Psoas muscle (tissue), 8 donors: ENCODE data around the gene SSR4. TPM values are rescaled to one million over a fixed set of nuclear protein-coding genes. Genes with fewer than 3 reads are reported as not detected.

ENCODE experiments used
- ATAC-seq, 4 donors: fragments of 200-7000 bp; cut with Tn5 transposase; one replicate each; pipeline ENCODE4 v1.9.1; 2020; ENCODE audit warnings: moderate library complexity in 3 of 4, mild to moderate bottlenecking in 2 of 4
- DNase-seq, 2 donors: peaks; one replicate each; pipeline ENCODE4 v3.0.0-alpha.2; 2020
- H3K27ac ChIP-seq: fragments of 200-600 bp; one replicate; pipeline ENCODE4 v1.8.0; 2022
- H3K27me3 ChIP-seq, 3 donors: fragments of 200-600 bp in 1 of 3; one replicate each; pipeline versions ENCODE4 v1.6.1 to v1.8.0; 2013 to 2022; ENCODE audit warnings: low read length in 2 of 3, mild to moderate bottlenecking in 2 of 3, moderate library complexity in 1 of 3; ENCODE audit not compliant: insufficient read depth in 3 of 3
- H3K36me3 ChIP-seq, 2 donors: fragments of 200-600 bp in 1 of 2; one replicate each; pipeline versions ENCODE4 v1.6.1 to v1.8.0; 2013 to 2022; ENCODE audit warnings: low read depth in 1 of 2, mild to moderate bottlenecking in 1 of 2, moderate library complexity in 1 of 2; ENCODE audit not compliant: insufficient read depth in 1 of 2
- H3K4me1 ChIP-seq: fragments of 200-600 bp; one replicate; pipeline ENCODE4 v1.8.0; 2022
- H3K4me3 ChIP-seq: fragments of 200-600 bp; one replicate; pipeline ENCODE4 v1.8.0; 2022; ENCODE audit warnings: mild to moderate bottlenecking
- H3K9me3 ChIP-seq: fragments of 200-600 bp; one replicate; pipeline ENCODE4 v1.8.0; 2022
- CTCF ChIP-seq: fragments of 200-600 bp; IDR thresholded peaks from one replicate; pipeline ENCODE4 v1.8.0; 2022; ENCODE audit warnings: antibody characterized with exemption
- WGBS, 3 donors: extraction: QIAGEN DNeasy Blood & Tissue Kit; methylation state at CpG; one replicate each; pipeline versions ENCODE4 v1.1.6 to v1.1.7; 2013; 5-methylcytosine and 5-hydroxymethylcytosine counted together
- intact Hi-C, 2 donors: fragments of 100-400 bp; cut with DNase I; formaldehyde crosslinking; loops; one replicate each; pipeline versions ENCODE4 v1.11.0 to v1.14.2; 2022
- polyA plus RNA-seq, 3 donors: library from polyadenylated mRNA; stranded (reverse); fragments of 200-250 nt; gene quantifications; one replicate each; pipeline ENCODE4 v1.2.3, GENCODE V29; 2013
- total RNA-seq, 4 donors: library from RNA; stranded (reverse); fragmentation: NEBNext Ultra II Directional in 2 of 4; extraction: Animal tissue kit (Norgen Biotek cat#: 25700) in 2 of 4; gene quantifications; one replicate each; pipeline versions ENCODE4 v1.2.1 to v1.2.4, GENCODE V29; 2021 to 2023
- donor health status: healthy with polysubstance abuse.
- donor health status: DM: no; HTN: no; CAD: no; lungs with moderate emphysema.
- donor health status: Bipolar disorder and iron deficiency.
- donor health status: healthy.
- donor health status: DM: yes; HTN: yes; CAD: no.
- donor health status: DM: no; HTN: no; CAD: no.
- donor health status: DM: no; HTN: no; CAD: no.
- donor health status: DM: yes; HTN: yes; CAD: no.

SSR4 gene
- total and polyA plus RNA-seq, 7 donors: 57.2 to 198 (median 84.5) TPM

- Histone ChIP-seq H3K27ac (no peak overlapping the region), H3K27me3 (no peaks in the 10 kb centered on the region), H3K36me3 (no peaks in the 10 kb centered on the region), H3K4me1 (no peaks in the 10 kb centered on the region), H3K4me3 (no peak overlapping the region), H3K9me3 (no peaks in the 10 kb centered on the region)
- intact Hi-C loops: no loop called here
- peak in 1 of 2 donors; percentile 38 for DNase-seq
- no peak for ATAC-seq
- TF ChIP-seq CTCF: no peak
- WGBS, 3 donors: 81 to 90% (median 85%) methylated on average over 6 to 21 of the region's 21 CpGs
These were observed 21.9 kb upstream of the SSR4 start for GRCh38 chrX:153772316-153773217.

- ATAC-seq: no peak
- no peak for TF ChIP-seq CTCF
- DNase-seq: peak in 1 of 2 donors; percentile 40
- no peak overlapping the region for H3K4me3 ChIP-seq
- no peak overlapping the region for H3K27ac ChIP-seq
- H3K4me1 ChIP-seq: no peaks in the 10 kb centered on the region
- intact Hi-C loops: no loop called here
- H3K9me3 ChIP-seq: no peaks in the 10 kb centered on the region
- H3K27me3 ChIP-seq: no peaks in the 10 kb centered on the region
- WGBS, 3 donors: 93 to 96% (median 94%) methylated on average over 11 to 23 of the region's 23 CpGs
- no peaks in the 10 kb centered on the region for H3K36me3 ChIP-seq
These were observed 21.3 kb upstream of the SSR4 start for GRCh38 chrX:153773218-153773611.

GRCh38 chrX:153773741-153774575 is 20.5 kb upstream of the SSR4 start:
- H3K27me3 ChIP-seq: no peaks in the 10 kb centered on the region
- H3K9me3 ChIP-seq: no peaks in the 10 kb centered on the region
- intact Hi-C loops: no loop called here
- H3K27ac ChIP-seq: no peak overlapping the region
- 93 to 94% (median 93%) methylated on average over 32 to 48 of the region's 48 CpGs for WGBS, 3 donors
- H3K4me3 ChIP-seq: no peak overlapping the region
- DNase-seq (peak; percentile 12 to 40), ATAC-seq (no peak)
- H3K4me1 ChIP-seq: no peaks in the 10 kb centered on the region
- no peak for TF ChIP-seq CTCF
- H3K36me3 ChIP-seq: no peaks in the 10 kb centered on the region

GRCh38 chrX:153774576-153775292 is 19.7 kb upstream of the SSR4 start:
- no peak for TF ChIP-seq CTCF
- Histone ChIP-seq H3K36me3 (no peaks in the 10 kb centered on the region), H3K9me3 (no peaks in the 10 kb centered on the region), H3K27me3 (no peaks in the 10 kb centered on the region), H3K27ac (no peak overlapping the region), H3K4me1 (no peaks in the 10 kb centered on the region), H3K4me3 (no peak overlapping the region)
- ATAC-seq (no peak), DNase-seq (peak in 1 of 2 donors; percentile 39)
- WGBS, 3 donors: 91 to 97% (median 92%) methylated on average over 22 to 37 of the region's 37 CpGs
- intact Hi-C loops: no loop called here
